GM19351 (cell line): ENCODE measurements around the gene ETFB.

ENCODE experiments used
- ATAC-seq: cut with Tn5 transposase; IDR thresholded peaks from one replicate; pipeline ENCODE4 v1.9.1; 2021; ENCODE audit warnings: mild to moderate bottlenecking, moderate library complexity; ENCODE audit not compliant: unreplicated experiment

Gene ETFB

GRCh38 chr19:51352783-51353360 is 13.3 kb downstream of the ETFB start:
- ATAC-seq = no peak

- ATAC-seq = no peak
Observed at GRCh38 chr19:51351266-51351990, 14.8 kb downstream of the ETFB start.

DNA sequence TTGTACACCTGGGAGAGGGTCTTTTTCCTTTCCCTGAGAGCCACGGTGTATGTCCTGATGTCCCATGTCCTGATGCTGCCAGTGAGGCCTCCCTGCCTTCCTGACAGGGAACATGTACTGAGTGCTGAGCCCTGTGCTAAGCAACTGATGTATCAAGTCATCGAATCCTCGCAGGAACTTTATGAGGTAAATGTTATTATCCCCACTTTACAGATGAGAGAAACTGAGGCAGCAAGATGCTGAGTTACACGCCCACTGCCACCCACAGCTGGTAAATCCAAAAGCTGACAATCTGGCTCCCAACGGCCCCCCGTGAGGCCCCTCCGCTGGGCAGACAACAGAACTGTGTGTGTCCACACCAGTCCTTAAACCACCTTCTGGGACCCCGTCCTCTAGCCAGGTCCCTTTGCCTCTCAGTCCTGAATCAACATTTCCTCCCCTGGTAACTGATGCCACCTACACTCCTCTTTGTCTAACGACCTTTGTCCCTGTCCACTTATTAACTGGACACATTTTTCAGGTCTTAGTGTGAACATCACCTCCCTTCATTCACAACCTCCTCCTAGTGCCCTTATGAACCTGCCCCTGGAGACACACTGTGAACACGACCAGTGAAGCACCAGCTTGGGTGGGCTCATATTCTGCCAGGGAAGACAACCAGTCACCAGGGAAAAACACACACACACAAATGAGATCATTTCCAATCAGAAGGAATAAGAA is 18.8 kb downstream of the ETFB start:
- ATAC-seq = no peak

GRCh38 chr19:51346742-51347141 is 19.4 kb downstream of the ETFB start:
- no peak for ATAC-seq

DNA sequence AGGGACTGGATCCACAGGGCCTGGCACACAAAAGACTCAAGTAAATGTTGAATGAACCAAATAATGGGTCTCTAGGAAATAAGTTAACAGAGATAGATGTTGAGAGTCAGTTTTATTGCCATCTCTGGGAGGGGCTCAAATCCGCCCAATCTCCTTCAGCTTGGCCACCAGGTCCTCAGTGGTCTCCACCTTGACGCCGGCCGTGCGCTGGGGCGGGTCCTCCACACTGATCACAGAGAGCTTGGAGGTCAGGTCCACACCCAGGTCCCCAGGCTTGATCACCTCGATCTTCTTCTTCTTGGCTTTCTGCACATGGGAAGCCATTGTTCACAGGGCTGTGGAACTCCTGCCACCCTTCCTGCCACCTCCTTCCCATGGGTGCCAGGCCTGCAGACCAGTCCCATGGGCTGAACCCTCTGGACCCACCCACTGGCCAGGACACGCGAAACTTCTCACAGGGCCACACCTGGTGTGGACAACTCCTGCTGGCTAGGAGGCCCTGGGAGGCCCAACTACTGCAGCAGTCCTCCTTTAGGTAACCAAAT is 21.0 kb downstream of the ETFB start:
- no peak for ATAC-seq

- no peak for ATAC-seq
Observed at GRCh38 chr19:51342631-51343569, 23.3 kb downstream of the ETFB start.

DNA sequence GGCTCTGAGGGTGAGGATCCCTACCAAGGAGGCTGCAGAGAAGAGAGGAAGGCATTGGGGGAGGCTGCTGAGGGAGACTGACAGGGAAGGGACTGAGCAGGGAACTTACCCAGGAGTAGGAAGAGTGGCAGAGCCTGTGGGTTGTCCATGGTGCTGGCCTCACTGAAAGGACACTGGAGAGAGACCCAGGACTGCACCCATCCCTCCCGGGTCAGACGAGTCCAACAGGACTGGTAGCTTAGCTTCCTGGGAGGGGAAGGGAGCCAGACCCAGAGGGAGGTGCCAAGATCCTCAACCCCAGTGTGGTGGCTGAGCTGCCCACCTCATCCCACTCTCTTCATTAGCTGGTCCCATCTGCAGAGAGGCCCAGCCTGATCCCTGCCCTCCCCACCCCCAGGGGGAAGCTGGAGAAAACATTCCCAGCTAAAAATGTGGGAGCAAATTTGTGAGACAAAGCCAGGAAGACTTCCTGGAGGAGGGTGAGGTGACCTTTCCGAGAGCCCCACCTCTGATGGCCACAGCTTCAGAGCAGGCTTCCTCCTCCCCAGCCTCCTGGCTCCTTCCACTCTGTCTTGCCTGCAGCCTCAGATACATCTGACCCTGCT is 24.1 kb downstream of the ETFB start, which contains the start of gene VSIG10L:
VSIG10L (minus strand) TSS at position 164 of the 605 bp plus-strand sequence; CDS start at position 149, 15 bp downstream.
- no peak for ATAC-seq

DNA sequence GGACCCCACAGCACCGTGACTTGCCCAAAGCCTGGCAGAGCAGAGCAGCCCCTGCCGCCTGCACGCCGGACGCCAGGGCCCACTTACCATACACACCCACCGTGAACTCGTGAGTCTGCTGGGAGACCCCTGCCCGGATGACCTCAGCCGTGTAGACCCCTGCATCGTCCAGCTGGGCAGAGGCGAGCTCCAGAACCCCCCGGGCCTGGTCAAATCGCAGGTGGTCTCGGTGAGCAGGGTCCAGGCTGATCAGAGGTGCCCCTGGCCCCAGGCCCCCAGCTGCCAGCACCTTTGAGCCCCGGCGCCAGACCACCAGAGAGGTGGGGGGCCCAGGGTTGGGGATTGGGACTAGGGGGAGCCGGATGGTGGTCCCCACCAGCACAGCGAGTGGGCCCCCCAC is 25.1 kb downstream of the ETFB start:
- no peak for ATAC-seq

- ATAC-seq = peak; percentile 60
Observed at GRCh38 chr19:51339687-51340656, 26.2 kb downstream of the ETFB start.

GRCh38 chr19:51339313-51339686 is 26.9 kb downstream of the ETFB start:
- no peak for ATAC-seq

DNA sequence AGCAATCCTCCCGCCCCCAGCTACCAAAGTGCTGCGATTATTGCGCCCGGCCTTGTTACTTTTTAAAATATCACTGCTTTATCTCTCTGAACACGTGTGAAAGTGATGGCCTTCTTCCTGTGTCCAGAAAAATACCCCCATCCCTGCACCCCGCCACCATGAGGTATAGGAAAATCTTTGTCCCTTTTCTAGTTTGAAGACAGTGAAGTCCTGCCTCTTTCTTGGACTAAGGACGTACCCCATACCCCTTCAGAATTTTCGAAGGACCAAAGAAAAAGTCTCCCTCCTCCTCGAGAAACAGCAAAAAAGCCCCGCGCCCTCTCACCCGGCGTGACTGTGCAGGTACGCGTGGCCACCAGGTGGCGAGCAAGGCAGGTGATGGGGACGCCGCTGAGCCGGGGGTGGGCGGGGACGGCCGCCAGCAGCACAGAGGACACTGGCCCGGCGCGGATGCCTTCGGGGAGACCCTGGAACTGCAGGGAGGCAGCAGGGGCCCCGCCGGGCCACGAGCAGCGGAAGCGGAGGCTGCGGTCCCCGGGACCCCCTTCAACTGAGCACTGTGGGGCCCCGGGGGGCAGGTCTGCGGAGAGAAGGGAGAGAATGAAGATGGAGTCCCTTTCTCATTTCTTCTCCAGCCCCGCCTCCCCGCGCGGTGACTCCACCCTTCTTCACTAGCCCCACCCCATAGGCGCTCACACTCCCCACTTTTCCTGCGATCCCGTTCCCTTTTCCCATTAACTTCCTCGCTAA is 27.4 kb downstream of the ETFB start:
- peak; percentile 63 for ATAC-seq

GRCh38 chr19:51337861-51338562 is 28.2 kb downstream of the ETFB start:
- no peak for ATAC-seq

- ATAC-seq = no peak
Observed at GRCh38 chr19:51337141-51337860, 28.9 kb downstream of the ETFB start.

GRCh38 chr19:51333836-51334460 is 32.2 kb downstream of the ETFB start:
- no peak for ATAC-seq

DNA sequence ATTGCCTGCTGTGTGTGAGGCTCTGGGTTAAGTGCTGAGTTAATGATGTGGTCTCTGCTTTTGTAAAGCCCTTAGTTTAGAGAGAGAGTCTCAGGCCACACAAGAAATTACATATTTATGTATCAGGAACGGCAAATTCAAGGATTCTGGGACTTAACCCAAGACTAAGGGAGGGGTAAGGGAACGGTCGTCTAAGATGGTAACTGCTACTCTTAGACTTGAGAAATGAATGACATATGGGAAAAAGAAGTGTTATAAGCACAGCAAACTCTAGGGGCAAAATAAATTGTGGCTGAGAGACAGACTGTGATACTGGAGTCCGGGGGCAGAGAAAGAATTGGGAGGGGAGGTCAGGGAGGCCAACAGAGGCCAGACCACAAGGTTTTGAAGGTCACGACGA is 34.5 kb downstream of the ETFB start:
- no peak for ATAC-seq

DNA sequence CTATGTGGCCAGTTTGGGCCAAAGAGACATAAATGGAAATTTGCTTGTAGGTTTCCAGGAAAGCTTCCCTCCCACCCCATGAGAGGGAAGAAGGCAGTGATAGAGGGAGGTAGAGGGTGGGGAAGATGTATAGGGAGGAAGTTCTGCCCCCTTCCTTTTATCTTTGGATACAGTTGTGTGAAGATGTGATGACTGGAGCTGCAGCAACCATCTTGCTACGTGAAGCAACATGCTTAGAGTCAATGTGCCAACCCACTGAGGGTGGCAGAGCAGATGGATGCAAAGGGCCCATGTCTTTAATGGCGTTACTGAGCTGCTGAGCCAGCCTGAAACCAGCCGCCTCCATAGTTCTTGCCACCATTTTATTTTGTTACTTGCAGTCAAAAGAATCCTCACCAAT is 35.0 kb downstream of the ETFB start:
- no peak for ATAC-seq

DNA sequence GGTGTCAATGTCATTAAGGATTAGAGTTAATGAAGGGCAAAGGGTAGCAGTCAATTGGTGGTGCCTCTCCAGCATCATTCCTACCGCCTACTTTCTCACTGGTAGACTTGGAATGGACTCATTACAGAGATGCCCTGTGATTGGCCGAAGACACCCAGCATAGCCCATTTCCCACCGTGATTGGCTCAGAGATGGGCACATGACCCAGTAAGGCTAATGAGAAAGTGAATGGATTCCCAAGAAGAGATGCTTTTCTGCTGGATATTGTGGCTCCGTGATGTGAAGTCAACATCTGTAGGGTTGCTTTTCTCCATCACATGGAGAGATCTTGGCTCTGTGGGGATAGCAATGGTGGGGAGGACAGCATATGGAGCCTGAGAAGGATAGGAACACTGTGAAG is 35.8 kb downstream of the ETFB start:
- no peak for ATAC-seq
